GM23338 (cell line): Measurements from ENCODE around the gene EXOC6B. TPM values are rescaled to one million over a fixed set of nuclear protein-coding genes. Genes with fewer than 3 reads are reported as not detected.

Experiments used
- ATAC-seq: fragments of 200-7000 bp; cut with Tn5 transposase; 3 replicates; pipeline ENCODE4 v1.9.1; 2020
- DNase-seq: peaks from one replicate; pipeline ENCODE4 v3.0.0-alpha.2; 2015; ENCODE audit warnings: low spot score
- H2AFZ ChIP-seq: fragments of 200-600 bp; sonication (generic); 2 replicates; pipeline ENCODE4 v1.8.0; 2016; ENCODE audit warnings: antibody characterized with exemption, mild to moderate bottlenecking, moderate library complexity
- H3F3A ChIP-seq: fragments of 200-600 bp; sonication (generic); replicated peaks from 2 replicates; pipeline ENCODE4 v1.8.0; 2017; ENCODE audit warnings: antibody characterized with exemption, mixed run types, low read depth
- H3K27ac ChIP-seq: fragments of 200-600 bp; sonication (generic); 2 replicates; pipeline ENCODE4 v1.6.1; 2016; ENCODE audit warnings: low read depth
- H3K27me3 ChIP-seq: fragments of 200-600 bp; sonication (generic); 2 replicates; pipeline ENCODE4 v1.8.0; 2016; ENCODE audit warnings: mild to moderate bottlenecking, mixed run types, moderate library complexity; ENCODE audit not compliant: insufficient read depth
- H3K36me3 ChIP-seq: fragments of 200-600 bp; sonication (generic); 2 replicates; pipeline ENCODE4 v1.8.0; 2016; ENCODE audit warnings: mild to moderate bottlenecking; ENCODE audit not compliant: insufficient read depth
- H3K4me1 ChIP-seq: fragments of 200-600 bp; sonication (generic); 2 replicates; pipeline ENCODE4 v1.8.0; 2016; ENCODE audit warnings: mild to moderate bottlenecking, moderate library complexity; ENCODE audit not compliant: insufficient read depth
- H3K4me2 ChIP-seq: fragments of 200-600 bp; sonication (generic); 2 replicates; pipeline ENCODE4 v1.7.1; 2017; ENCODE audit warnings: mixed run types
- H3K4me3 ChIP-seq: fragments of 200-600 bp; sonication (generic); 2 replicates; pipeline ENCODE4 v1.6.1; 2016; ENCODE audit warnings: mixed run types
- H3K79me2 ChIP-seq: fragments of 200-600 bp; sonication (generic); replicated peaks from 2 replicates; pipeline ENCODE4 v1.8.0; 2017; ENCODE audit warnings: mild to moderate bottlenecking; ENCODE audit not compliant: insufficient read depth
- H3K9me2 ChIP-seq: fragments of 200-600 bp; sonication (generic); 2 replicates; pipeline ENCODE4 v1.8.0; 2017; ENCODE audit not compliant: insufficient read depth
- H4K20me1 ChIP-seq: fragments of 200-600 bp; sonication (generic); replicated peaks from 2 replicates; pipeline ENCODE4 v1.8.0; 2017; ENCODE audit warnings: mild to moderate bottlenecking; ENCODE audit not compliant: insufficient read depth
- H3K27ac Mint-ChIP-seq: 2 replicates; pipeline ENCODE4 v1.8.0; 2020; ENCODE audit warnings: inconsistent platforms, mild to moderate bottlenecking, moderate library complexity, mixed read lengths
- H3K27me3 Mint-ChIP-seq: 3 replicates; pipeline ENCODE4 v1.8.0; 2022; ENCODE audit warnings: low read depth, mild to moderate bottlenecking, moderate library complexity, mixed read lengths, inconsistent platforms; ENCODE audit not compliant: insufficient read depth, poor library complexity
- H3K36me3 Mint-ChIP-seq: 3 replicates; pipeline ENCODE4 v1.8.0; 2021; ENCODE audit warnings: low read depth, mild to moderate bottlenecking, inconsistent platforms, moderate library complexity, mixed read lengths
- H3K4me1 Mint-ChIP-seq: 3 replicates; pipeline ENCODE4 v1.8.0; 2020; ENCODE audit warnings: mild to moderate bottlenecking, inconsistent platforms, mixed read lengths
- H3K4me3 Mint-ChIP-seq: 3 replicates; pipeline ENCODE4 v1.8.0; 2021; ENCODE audit warnings: moderate library complexity, mild to moderate bottlenecking, inconsistent platforms, mixed read lengths
- H3K9me3 Mint-ChIP-seq: 3 replicates; pipeline ENCODE4 v1.8.0; 2020; ENCODE audit warnings: moderate library complexity, mild to moderate bottlenecking, inconsistent platforms, mixed read lengths
- polyA plus RNA-seq: library from polyadenylated mRNA; unstranded; fragments of >200 nt; fragmentation: Nextera tagmentation; extraction: Ambion mirVana; gene quantifications from 2 replicates; pipeline ENCODE4 v1.2.1, GENCODE V29; 2016
- total RNA-seq: library from RNA; depleted of rRNA; stranded (reverse); fragments of >200 nt; shearing (Covaris generic); gene quantifications from 2 replicates; pipeline ENCODE4 v1.2.3, GENCODE V29; 2014
- TF ChIP-seq, protein P1 (sequence below), 2 experiments: fragments of 200-600 bp in 1 of 2; sonication (generic) in 1 of 2; conservative IDR thresholded peaks; 2 replicates each; pipeline versions ENCODE4 v1.5.1 to v1.6.1; 2016 to 2017; ENCODE audit warnings: antibody characterized with exemption in 2 of 2, low read depth in 2 of 2, mild to moderate bottlenecking in 2 of 2, moderate library complexity in 1 of 2
- TF ChIP-seq, protein P2 (sequence below): IDR thresholded peaks from one replicate; pipeline ENCODE4 v1.6.1; 2018; ENCODE audit warnings: antibody characterized with exemption; ENCODE audit not compliant: unreplicated experiment
- TF ChIP-seq, protein P3 (sequence below): fragments of 250-450 bp; sonication (Bioruptor Pico); IDR thresholded peaks from 2 replicates; pipeline ENCODE4 v1.5.0; 2020; ENCODE audit warnings: mild to moderate bottlenecking, moderate library complexity

The EXOC6B gene
- total and polyA plus RNA-seq, 2 experiments from 2014 or later, result 7.2 to 45.9 TPM

DNA sequence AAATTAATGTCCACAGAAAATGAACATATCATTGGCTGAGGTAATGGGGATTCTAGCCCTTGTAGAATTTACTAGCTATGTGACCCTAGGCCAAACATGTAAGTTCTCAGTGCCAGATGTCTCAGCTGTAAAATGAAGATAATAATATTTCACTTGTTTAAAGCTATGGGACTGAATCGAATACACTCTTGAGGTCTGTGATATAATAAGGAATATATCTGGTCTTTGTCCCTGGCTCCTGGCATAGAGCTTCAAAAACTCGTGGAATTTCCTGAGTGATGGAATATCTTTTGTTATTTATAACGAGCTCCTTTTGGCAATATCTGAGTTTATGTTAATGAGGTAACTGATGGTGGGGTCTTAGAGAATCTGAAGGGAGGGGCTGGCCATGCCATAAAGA, 476.8 kb downstream of the EXOC6B start:
- Histone ChIP-seq H3K79me2 (no peaks in the 10 kb centered on the region), H4K20me1 (no peaks in the 10 kb centered on the region), H3K36me3 (no peaks in the 10 kb centered on the region), H3K4me2 (no peak overlapping the region), H3K4me1 (peaks cover 21% of the 10 kb centered on the region), H3K27ac (no peak overlapping the region), H3F3A (no peaks in the 10 kb centered on the region; the same call in 1 of the 2 replicates), H3K4me3 (no peak overlapping the region), H3K27me3 (no peaks in the 10 kb centered on the region), H3K9me2 (no peaks in the 10 kb centered on the region; the same call in 1 of the 2 replicates), H2AFZ (no peak overlapping the region)
- Mint-ChIP-seq H3K27me3 (no peaks in the 10 kb centered on the region), H3K4me1 (peaks cover 16% of the 10 kb centered on the region; the same call in 2 of the 3 replicates), H3K9me3 (peaks cover 11% of the 10 kb centered on the region), H3K36me3 (peaks cover 10% of the 10 kb centered on the region), H3K4me3 (no peak overlapping the region), H3K27ac (no peak overlapping the region)
- TF ChIP-seq, protein P1, sequence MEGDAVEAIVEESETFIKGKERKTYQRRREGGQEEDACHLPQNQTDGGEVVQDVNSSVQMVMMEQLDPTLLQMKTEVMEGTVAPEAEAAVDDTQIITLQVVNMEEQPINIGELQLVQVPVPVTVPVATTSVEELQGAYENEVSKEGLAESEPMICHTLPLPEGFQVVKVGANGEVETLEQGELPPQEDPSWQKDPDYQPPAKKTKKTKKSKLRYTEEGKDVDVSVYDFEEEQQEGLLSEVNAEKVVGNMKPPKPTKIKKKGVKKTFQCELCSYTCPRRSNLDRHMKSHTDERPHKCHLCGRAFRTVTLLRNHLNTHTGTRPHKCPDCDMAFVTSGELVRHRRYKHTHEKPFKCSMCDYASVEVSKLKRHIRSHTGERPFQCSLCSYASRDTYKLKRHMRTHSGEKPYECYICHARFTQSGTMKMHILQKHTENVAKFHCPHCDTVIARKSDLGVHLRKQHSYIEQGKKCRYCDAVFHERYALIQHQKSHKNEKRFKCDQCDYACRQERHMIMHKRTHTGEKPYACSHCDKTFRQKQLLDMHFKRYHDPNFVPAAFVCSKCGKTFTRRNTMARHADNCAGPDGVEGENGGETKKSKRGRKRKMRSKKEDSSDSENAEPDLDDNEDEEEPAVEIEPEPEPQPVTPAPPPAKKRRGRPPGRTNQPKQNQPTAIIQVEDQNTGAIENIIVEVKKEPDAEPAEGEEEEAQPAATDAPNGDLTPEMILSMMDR (conservative IDR thresholded peaks at IDR 0.05; ENCODE audit: low read depth in 2 of 2), result no peak
- TF ChIP-seq, protein P2, sequence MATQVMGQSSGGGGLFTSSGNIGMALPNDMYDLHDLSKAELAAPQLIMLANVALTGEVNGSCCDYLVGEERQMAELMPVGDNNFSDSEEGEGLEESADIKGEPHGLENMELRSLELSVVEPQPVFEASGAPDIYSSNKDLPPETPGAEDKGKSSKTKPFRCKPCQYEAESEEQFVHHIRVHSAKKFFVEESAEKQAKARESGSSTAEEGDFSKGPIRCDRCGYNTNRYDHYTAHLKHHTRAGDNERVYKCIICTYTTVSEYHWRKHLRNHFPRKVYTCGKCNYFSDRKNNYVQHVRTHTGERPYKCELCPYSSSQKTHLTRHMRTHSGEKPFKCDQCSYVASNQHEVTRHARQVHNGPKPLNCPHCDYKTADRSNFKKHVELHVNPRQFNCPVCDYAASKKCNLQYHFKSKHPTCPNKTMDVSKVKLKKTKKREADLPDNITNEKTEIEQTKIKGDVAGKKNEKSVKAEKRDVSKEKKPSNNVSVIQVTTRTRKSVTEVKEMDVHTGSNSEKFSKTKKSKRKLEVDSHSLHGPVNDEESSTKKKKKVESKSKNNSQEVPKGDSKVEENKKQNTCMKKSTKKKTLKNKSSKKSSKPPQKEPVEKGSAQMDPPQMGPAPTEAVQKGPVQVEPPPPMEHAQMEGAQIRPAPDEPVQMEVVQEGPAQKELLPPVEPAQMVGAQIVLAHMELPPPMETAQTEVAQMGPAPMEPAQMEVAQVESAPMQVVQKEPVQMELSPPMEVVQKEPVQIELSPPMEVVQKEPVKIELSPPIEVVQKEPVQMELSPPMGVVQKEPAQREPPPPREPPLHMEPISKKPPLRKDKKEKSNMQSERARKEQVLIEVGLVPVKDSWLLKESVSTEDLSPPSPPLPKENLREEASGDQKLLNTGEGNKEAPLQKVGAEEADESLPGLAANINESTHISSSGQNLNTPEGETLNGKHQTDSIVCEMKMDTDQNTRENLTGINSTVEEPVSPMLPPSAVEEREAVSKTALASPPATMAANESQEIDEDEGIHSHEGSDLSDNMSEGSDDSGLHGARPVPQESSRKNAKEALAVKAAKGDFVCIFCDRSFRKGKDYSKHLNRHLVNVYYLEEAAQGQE, result no peak
- TF ChIP-seq, protein P3, sequence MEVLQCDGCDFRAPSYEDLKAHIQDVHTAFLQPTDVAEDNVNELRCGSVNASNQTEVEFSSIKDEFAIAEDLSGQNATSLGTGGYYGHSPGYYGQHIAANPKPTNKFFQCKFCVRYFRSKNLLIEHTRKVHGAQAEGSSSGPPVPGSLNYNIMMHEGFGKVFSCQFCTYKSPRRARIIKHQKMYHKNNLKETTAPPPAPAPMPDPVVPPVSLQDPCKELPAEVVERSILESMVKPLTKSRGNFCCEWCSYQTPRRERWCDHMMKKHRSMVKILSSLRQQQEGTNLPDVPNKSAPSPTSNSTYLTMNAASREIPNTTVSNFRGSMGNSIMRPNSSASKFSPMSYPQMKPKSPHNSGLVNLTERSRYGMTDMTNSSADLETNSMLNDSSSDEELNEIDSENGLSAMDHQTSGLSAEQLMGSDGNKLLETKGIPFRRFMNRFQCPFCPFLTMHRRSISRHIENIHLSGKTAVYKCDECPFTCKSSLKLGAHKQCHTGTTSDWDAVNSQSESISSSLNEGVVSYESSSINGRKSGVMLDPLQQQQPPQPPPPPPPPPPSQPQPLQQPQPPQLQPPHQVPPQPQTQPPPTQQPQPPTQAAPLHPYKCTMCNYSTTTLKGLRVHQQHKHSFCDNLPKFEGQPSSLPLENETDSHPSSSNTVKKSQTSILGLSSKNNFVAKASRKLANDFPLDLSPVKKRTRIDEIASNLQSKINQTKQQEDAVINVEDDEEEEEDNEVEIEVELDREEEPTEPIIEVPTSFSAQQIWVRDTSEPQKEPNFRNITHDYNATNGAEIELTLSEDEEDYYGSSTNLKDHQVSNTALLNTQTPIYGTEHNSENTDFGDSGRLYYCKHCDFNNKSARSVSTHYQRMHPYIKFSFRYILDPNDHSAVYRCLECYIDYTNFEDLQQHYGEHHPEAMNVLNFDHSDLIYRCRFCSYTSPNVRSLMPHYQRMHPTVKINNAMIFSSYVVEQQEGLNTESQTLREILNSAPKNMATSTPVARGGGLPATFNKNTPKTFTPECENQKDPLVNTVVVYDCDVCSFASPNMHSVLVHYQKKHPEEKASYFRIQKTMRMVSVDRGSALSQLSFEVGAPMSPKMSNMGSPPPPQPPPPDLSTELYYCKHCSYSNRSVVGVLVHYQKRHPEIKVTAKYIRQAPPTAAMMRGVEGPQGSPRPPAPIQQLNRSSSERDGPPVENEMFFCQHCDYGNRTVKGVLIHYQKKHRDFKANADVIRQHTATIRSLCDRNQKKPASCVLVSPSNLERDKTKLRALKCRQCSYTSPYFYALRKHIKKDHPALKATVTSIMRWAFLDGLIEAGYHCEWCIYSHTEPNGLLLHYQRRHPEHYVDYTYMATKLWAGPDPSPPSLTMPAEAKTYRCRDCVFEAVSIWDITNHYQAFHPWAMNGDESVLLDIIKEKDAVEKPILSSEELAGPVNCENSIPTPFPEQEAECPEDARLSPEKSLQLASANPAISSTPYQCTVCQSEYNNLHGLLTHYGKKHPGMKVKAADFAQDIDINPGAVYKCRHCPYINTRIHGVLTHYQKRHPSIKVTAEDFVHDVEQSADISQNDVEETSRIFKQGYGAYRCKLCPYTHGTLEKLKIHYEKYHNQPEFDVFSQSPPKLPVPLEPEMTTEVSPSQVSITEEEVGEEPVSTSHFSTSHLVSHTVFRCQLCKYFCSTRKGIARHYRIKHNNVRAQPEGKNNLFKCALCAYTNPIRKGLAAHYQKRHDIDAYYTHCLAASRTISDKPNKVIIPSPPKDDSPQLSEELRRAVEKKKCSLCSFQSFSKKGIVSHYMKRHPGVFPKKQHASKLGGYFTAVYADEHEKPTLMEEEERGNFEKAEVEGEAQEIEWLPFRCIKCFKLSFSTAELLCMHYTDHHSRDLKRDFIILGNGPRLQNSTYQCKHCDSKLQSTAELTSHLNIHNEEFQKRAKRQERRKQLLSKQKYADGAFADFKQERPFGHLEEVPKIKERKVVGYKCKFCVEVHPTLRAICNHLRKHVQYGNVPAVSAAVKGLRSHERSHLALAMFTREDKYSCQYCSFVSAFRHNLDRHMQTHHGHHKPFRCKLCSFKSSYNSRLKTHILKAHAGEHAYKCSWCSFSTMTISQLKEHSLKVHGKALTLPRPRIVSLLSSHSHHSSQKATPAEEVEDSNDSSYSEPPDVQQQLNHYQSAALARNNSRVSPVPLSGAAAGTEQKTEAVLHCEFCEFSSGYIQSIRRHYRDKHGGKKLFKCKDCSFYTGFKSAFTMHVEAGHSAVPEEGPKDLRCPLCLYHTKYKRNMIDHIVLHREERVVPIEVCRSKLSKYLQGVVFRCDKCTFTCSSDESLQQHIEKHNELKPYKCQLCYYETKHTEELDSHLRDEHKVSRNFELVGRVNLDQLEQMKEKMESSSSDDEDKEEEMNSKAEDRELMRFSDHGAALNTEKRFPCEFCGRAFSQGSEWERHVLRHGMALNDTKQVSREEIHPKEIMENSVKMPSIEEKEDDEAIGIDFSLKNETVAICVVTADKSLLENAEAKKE (CRISPR knock-in tag), result no peak
- no peak for DNase-seq
- ATAC-seq, result no peak
